Stimulated activated CD4-positive, alpha-beta T cell treated with anti-CD3 and anti-CD28 coated beads, Interleukin-1b, Interleukin-23, amount 100 ng/mL, for 24 hours (primary cell): ENCODE results near the gene KCNIP4.

Experiments
- DNase-seq, 4 experiments: peaks; one replicate each; pipeline ENCODE4 v3.0.0-alpha.2; 2020; ENCODE audit warnings: low read depth in 4 of 4, low spot score in 1 of 4

KCNIP4 gene

GRCh38 chr4:20995610-20996009, 953.0 kb downstream of the KCNIP4 start:
- DNase-seq = no peak

GRCh38 chr4:20995015-20995414, 953.6 kb downstream of the KCNIP4 start:
- DNase-seq = no peak

GRCh38 chr4:20992002-20992401, 956.6 kb downstream of the KCNIP4 start:
- no peak for DNase-seq

GRCh38 chr4:20987191-20987590, 961.4 kb downstream of the KCNIP4 start:
- no peak for DNase-seq

GRCh38 chr4:20984576-20984836, 964.1 kb downstream of the KCNIP4 start:
- no peak for DNase-seq

- no peak for DNase-seq
Measured at GRCh38 chr4:20983763-20984575, 964.6 kb downstream of the KCNIP4 start.

GRCh38 chr4:20982544-20982943, 966.0 kb downstream of the KCNIP4 start:
- no peak for DNase-seq

- DNase-seq = no peak
Measured at GRCh38 chr4:20960291-20960690, 988.3 kb downstream of the KCNIP4 start.

- DNase-seq = no peak
Measured at GRCh38 chr4:20954541-20954940, 994.0 kb downstream of the KCNIP4 start.

GRCh38 chr4:20944961-20945360, 1003.6 kb downstream of the KCNIP4 start:
- DNase-seq = no peak

- no peak for DNase-seq
Measured at GRCh38 chr4:20944451-20944850, 1004.1 kb downstream of the KCNIP4 start.

- no peak for DNase-seq
Measured at GRCh38 chr4:20938204-20938603, 1010.4 kb downstream of the KCNIP4 start.

GRCh38 chr4:20926529-20926928, 1022.0 kb downstream of the KCNIP4 start:
- no peak for DNase-seq

GRCh38 chr4:20925176-20925575, 1023.4 kb downstream of the KCNIP4 start:
- no peak for DNase-seq

- no peak for DNase-seq
Measured at GRCh38 chr4:20922962-20923361, 1025.6 kb downstream of the KCNIP4 start.

- DNase-seq = no peak
Measured at GRCh38 chr4:20916106-20916505, 1032.5 kb downstream of the KCNIP4 start.

GRCh38 chr4:20904966-20905365, 1043.6 kb downstream of the KCNIP4 start:
- DNase-seq = no peak

GRCh38 chr4:20901851-20902250, 1046.7 kb downstream of the KCNIP4 start:
- no peak for DNase-seq

GRCh38 chr4:20899591-20899990, 1049.0 kb downstream of the KCNIP4 start:
- DNase-seq = no peak

GRCh38 chr4:20895988-20896387, 1052.6 kb downstream of the KCNIP4 start:
- no peak for DNase-seq

- DNase-seq = no peak
Measured at GRCh38 chr4:20895208-20895607, 1053.4 kb downstream of the KCNIP4 start.

GRCh38 chr4:20890761-20891160, 1057.8 kb downstream of the KCNIP4 start:
- no peak for DNase-seq

- no peak for DNase-seq
Measured at GRCh38 chr4:20889901-20890300, 1058.7 kb downstream of the KCNIP4 start.
